Measurements from ENCODE around the gene GALNT6.

GALNT6 gene

DNA sequence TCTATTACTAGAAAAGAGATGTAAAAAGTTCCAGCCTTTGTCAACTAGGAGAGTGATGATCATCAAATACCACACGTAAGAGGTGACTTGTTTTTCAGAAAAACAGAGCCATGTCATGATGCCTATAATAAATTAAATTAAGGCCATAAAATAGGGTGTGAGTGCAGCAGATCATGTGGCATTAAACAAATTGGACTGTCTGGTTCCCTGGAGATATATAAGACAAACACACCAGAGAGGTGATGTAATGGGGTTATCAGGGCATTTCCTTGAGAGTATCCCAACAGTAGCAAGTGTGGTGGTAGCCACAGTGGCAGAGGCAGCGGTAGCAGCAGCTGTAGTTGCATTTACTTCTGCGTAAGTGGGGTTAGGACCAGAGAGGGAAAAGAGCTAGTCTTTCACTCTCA lies 14.6 kb upstream of the GALNT6 start:
- no peak for DNase-seq (ENCODE audit: low spot score)

DNA sequence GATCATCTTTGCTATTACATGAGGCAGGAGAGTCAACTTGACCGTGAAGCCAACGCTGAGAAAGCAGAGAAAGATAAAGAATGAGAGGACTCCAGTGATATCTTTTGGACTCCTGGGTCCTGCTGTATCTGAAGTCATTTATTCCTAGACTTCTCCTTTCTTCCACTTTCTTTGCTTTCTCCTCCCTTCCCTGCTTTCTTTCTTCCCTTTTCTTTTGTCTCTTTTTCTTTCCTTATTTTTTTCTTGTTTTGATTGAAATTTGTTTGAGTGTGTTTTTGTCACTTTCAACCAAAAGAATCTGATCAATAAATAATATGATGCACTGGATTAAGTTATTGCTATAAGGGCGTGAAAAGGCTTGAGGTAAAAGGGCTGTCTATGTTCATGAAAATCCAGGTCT lies 13.4 kb upstream of the GALNT6 start:
- DNase-seq (ENCODE audit: low spot score) = no peak

DNA sequence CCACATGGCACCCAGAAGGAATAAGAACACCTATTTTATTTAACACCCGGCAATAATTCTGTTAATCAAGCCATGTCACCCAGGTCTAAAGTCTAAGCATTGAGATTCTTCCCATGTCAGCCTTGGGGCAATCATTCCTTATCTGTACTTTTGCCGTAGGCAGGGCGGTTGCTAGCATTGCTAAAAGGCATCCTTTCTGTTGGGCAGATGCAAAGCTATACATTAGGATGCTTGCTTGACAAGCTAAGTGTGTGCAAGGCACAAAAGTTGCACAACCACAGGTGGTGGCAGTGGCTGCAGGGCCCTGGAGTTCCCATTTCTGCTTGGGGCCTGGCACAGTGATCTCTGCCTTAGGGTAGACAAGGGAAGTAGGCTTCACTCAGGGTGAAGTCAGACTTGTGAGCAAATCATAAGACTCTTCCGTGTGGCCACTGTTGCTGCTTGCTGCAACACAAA lies 12.5 kb upstream of the GALNT6 start:
- DNase-seq (ENCODE audit: low spot score) = no peak

DNA sequence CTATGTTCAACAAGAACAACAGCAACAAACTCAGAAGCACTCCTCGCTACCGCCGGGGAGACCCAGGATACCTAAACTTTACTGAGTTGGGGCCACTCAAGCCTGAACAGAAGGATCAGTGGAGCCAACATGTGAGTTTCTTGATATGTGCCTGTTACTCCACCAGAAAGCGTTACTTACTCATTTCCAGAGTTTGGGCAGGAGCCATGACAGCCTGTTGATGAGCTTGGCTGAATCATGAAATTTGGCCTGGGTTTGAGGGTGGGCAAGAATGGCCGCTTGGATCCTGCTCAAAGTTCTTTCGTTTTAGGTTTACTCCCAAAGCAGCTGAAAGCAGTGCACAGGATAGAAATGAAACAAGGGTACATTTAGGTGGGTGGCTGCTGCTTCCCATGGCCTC lies 12.0 kb upstream of the GALNT6 start:
- DNase-seq (ENCODE audit: low spot score) = no peak

DNA sequence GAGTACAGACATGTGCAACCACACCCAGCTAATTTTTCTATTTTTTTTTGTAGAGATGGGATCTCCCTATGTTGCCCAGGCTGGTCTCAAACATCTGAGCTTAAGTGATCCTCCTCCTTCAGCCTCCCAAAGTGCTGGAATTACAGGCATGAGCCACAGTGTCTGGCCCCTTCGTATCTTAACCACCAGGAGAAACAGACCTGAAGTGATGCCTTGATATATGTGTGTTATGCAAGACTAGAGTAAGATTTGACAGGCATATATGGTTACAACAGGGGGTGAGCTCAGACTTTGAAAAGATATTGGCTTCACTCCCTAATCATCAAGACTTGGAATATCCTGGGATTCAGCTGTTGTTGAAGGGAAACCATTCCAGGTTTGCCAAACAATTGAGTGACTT lies 10.7 kb upstream of the GALNT6 start:
- no peak for DNase-seq (ENCODE audit: low spot score)

DNA sequence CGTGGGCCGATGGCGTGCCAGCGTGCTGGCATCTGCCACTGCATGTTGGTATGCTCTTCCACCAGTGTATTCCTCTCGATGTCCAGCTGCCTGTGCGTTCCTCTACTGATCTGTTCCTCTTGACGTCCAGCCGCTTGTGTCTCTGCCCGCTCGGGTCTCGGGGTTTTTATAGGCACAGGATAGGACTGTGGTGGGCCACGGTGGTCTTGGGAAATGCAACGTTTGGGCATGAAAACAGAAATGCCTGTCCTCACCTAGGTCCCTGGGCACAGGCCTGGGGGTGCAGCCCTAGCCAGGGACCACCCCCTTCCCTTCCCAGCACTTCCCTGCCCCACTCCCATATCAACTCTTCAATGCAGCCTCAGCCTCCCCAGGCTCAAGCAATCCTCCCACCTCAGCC lies 10.3 kb upstream of the GALNT6 start:
- peak; percentile 47 for DNase-seq (ENCODE audit: low spot score)

DNA sequence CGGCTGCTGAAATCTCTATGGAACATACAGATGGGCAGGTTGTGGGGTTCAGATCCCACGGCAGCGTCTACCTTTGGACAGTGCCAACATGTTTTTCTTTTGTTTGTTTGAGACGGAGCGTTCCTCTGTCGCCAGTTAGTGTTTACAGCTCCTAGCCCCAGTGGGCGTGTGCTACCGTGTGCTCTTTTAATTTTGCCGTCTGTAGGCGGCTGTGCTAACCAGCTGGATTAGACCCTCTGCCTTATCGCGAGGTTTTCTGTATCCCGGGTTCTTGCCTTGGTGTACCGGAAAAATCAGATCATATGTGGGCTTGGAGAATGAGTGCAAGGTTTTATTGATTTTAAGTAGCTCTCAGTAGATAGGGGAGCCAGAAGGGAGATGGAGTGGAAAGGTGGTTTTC lies 9.8 kb upstream of the GALNT6 start:
- no peak for DNase-seq (ENCODE audit: low spot score)

DNA sequence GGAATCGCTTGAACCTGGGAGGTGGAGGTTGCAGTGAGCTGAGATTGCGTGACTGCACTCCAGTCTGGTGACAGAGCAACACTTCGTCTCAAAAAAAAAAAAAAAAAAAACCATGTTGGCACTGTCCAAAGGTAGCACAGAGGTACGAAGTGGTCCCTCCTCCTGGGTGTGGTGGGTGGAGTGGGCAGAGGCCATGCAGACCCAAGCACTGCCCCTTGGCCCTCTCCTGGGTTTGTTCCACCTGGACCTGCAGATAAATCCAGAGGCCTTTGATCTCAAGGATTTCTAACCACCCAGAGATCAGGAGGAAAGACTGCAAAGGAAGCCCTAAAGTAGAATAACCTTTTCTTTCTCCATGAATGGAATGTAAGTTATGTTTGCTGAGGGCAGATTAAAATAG lies 8.7 kb upstream of the GALNT6 start:
- DNase-seq (ENCODE audit: low spot score) = no peak

DNA sequence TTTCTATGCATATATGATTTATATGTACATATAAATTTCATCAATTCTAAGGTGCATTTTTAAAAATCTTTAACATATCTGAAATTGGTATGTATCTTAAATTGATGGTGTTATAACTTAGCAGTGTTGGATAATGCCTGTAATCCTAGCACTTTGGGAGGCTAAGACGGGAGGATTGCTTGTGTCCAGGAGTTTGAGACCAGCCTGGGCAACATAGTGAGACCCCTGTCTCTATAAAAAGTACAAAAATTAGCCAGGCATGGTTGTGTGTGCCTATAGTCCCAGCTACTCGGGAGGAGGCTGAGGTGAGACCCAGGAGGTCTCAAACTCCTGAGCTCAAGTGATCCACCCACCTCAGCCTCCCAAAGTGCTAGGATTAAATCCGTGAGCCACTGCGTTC lies 6.5 kb upstream of the GALNT6 start:
- DNase-seq (ENCODE audit: low spot score) = no peak

DNA sequence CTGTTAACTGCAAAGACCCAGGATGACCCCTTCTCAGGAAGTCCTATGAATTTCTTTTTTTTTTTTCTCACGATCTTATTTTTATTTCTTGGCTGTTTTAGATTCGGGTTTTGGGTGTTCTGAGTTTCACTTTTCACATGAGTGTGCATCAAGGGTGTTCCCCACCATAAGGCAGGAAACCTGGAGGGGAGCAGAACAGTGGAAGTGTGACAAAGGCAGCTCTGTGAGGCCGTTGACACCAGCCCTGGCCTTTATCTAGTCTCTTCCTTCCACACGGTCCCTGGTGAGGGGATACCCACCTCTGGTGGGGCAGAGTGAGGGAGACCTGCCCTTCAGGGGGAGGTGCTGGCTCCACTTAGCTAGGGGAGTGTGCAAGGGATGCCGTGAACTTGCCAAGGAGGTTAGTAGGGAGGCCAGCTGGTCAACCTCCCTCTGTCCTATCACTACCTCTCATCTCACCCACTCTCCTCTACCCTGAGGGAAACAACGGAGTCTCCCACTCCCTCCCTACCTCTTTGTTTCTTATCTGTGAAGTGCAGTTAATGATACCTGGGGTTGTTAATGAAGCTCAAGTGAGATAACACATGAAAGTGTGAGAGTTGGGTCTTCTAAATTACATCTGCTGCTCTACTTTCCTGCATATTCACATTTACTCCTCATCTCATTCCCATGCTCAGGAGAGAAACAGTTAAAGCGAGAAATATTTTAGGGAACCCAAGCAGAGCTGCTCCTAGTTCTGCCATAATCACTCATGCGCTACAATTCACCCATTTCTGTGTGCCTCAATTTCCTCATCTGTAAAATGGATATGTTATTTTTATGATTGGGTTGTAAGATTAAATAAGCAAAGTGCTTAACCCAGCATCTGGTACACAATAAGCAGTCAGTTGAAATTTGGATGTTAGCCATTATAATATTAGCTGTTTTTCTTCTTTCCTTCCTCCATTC lies 4.4 kb upstream of the GALNT6 start:
- no peak for DNase-seq (ENCODE audit: low spot score)

DNA sequence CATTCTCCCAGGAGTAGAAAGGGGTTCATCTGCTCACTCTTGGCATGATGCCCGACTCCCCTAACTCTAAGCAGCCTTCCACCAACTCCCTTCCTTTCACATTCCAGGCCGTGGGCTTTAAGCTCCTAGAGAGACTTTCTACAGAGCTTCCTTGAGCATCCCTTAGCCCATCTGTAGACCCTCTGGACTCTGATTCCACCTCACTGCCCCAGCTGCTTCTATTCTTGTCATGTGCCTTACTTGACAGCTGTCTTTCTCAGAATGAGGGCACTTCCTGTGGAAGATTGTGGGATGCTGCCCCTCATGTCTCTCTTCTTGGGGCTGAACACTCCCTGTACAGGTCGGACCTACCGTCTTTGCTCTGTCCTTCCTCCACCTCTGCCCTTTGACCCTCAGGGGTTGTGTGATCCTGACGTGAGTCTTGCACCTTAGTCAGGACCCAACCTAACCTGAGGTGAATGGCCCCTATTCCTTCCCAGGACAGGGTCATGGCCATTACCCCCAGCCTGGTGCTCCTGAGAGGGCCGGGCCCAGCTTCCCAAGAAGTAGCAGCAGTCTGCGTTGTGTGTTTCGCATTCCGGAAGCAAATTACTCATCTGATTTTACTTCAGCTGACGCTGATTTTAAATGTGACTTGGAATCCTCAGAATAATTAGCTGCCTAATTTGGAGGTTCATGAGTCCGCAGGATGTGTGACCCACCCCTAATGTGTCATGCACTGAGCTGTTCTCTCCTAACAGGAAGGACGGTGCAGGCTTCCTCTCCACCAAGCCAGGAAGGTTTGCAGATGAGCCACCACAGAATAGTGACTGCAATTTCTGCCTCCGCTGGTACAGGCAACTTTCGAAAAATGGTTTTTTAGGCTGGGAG lies 2.7 kb upstream of the GALNT6 start:
- no peak for DNase-seq (ENCODE audit: low spot score)

DNA sequence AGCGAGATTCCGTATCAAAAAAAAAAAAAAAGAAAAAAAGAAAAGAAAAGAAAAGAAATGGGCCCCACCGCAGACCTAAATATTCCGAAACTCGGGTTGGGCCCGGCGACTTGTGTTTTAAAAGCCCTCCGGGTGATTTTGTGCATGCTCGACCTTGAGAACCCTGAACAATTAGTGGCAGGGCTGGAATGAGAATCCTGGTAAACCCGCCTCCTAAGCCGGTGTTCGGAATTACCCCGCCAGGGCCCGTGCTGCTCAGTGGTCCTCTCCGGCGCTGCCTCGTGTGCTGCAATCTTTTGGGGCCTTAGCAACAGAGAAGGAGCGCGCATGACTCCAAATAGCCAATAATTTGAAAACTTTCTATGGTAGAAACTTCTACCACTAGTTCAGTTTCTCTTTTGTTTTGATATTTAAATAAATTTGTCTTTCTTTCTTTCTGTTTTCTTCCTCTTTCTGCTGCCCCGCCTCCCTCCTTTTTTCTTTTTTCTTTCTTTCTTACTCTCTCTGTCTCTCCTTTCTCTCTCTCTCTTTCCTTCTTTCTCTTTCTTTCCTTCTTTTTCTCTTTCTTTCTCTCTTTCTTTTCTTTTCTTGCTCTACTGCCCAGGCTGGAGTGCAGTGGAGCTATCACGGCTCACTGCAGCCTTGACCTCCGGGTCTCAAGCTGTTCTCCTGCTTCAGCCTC lies 1.5 kb upstream of the GALNT6 start:
- peak; percentile 74 for DNase-seq (ENCODE audit: low spot score)

DNA sequence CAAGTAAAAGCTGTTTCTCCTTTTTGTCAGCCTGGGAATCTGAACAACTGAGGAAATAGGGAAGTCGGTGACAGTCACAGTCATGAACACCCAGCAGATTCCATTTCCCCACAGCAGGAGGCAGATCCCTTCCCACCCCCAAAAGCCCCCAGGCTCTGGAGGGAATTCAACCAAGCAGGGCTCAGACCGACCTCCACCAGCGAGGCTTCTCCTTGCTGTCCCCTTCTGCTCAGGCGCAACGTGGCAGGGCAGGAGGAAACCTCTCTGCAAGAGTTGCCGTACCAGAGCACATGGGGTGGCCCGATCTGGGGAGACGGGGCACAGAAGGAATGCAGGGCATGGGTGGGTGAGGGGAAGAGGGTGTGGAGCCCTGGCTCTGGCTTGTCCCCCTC lies 319 bp downstream of the GALNT6 start:
- DNase-seq (ENCODE audit: low spot score) = peak; percentile 80

DNA sequence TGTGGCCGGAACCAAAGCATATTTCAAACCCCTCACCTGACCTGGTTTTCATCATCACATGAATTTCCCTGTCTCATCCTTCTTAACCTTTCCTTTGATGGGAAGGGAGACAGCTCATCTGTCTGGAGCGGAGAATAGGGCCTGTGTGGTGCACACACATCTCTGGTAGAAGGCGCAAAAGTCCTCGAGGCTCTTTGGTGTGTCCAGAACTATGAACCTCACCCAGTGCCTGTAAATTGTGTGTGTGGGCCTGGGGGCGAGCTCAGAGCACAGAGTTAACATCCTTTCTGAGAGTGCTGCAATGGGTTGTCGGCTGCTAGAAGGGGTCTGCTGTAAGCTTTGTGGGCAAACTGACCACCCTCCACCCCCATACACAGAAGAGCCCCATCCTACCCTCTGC lies 749 bp downstream of the GALNT6 start:
- no peak for DNase-seq (ENCODE audit: low spot score)

DNA sequence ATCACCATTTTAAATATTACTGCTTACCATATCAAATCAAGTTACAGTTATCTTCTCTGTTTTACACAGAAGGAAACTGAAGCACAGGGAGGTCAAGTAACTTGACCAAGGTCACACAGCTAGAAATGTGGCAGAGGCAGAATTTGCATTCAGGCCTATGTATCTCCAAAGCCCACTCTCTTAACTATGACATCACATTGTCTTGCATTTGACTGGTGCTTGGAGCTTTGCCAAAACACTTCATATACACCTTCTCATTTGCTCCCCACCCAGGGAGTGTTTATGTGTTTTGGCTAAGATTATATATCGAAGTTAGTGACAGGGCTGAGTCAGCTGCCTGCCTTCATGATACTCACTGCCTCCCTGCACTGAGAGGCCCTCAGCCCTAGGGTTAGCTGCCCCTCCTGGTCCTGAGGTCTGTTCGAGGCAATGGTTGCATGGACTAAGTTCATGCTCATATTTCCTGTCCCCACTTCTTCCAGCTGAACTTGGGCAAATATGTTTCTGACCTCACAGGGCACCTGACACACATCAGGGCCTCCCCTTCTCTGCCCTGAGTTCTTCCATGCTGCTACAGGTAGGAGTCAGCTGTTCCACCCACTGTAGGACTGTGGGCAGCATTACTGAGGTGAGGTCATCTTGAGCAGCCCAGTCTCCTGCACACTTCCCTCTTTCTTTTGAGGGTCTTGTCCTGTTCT lies 1.8 kb downstream of the GALNT6 start:
- no peak for DNase-seq (ENCODE audit: low spot score)

DNA sequence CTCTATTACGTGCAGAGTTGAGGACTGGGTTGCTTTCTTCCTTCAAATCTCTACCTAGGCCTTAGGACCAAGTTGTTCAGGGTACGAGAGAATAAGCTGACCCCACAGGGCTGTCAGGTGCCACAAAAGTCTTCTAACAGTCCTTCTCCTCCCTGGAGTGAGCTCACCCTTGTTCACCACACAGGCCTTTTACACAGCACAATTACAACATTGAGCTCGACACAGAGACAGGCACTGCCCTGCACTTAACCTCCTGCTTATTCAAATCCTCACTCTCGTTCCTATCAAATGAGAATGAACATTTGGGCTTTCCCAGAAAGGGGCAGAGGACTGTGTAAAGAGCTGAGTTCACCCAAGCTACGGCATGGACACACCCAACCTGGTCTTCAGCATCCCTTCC lies 2.4 kb downstream of the GALNT6 start:
- no peak for DNase-seq (ENCODE audit: low spot score)

DNA sequence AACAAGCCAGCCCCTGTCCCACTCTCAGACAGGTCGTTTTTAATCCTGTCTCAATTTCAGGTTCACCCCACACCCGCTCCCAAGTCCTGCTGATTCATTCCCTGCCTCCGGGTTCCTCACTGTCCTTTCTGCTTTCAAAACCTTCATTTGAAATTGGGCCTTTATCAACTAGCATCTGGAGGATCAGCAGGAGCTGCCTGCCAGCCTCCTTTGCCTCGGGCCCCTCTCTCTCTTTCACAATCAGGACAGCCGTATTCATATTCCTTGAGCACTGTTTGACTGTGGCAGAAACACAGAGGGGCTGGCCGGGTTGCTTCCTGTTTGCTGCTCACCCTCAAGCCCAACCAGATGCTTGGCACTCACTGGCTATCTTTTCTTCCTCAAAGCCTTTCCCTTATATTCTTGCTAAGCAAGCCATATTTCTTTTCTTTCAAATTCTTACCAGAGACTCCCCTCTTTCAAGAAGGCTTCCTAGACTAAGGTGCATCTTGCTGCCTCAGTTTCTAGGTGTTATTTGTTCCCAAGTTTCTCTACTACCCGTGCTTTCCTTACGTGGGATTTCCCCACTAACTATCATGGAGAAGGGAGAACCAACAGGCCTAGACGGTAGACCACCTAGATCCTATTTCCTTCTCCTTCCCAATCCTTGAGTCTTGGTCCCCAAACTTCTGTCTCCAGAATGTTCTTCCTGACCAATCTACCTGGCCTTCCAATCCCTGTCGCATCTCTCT lies 3.0 kb downstream of the GALNT6 start:
- DNase-seq (ENCODE audit: low spot score) = no peak

DNA sequence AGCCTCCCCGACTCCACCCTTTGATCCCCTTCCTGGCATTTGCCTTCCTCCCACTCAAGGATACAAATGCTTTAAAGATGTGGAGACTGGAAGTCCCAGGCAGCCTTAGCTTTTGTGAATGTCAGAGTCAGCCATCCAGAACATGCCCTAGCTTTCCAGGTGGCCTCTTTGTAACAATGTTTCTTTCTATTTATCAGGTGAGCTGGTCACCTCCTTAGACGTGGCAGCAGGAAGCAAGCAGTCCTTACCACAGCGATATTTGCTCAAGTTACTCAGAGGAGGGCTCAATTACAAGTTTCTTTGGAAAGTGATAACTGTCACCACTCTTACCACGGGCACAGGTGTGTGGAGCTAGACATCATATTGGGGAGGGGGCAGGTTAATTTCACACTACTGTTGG lies 4.9 kb downstream of the GALNT6 start:
- no peak for DNase-seq (ENCODE audit: low spot score)

DNA sequence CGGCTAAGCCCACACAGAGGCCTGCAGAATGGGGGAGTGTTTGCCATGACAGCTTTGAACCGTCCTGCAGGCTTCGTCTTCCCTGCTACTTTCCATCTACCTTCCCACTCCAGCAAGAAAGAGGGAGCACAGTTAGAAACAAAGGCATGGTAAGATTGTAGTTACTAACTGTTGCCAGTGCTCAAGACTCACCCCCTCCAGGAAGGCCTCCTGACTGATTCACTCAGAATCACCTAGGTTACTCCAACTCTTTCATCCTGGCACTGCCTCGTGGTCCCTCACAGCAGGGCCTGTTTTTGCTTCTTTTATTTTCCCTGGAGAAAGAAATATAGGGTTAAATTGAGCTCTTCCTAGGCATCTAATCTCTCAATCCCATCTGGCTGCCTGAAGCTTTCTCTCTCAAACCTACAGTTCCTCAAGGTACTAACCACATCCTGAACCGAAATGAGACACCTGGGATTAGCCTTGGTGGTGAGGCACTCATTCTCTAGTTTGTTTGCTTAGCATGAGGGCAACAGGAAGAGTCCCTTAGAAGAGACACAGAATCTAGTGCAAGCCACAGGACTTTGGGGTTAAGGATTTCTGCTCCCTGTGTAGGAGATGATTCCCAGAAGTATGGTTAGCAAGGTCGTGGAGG lies 7.8 kb downstream of the GALNT6 start:
- DNase-seq (ENCODE audit: low spot score) = no peak

DNA sequence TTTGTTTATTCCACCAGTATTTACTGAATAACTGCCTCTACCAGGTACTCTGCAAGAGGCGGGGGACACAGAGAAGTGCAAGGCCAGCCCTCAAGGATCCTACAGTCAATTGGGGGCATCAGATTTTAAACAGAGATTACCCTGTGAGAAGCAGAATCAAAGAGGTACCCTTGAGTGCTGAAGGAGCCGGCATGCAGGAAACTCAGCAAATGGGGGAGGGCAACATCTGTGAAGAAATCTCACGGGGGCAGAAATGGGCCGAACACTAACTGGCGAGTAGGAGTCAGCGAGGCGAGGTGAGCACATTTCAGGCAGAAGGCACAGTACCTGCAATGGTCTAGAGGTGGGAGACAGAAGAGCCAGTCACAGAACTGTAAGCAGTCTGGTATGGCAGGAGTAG lies 9.0 kb downstream of the GALNT6 start:
- DNase-seq (ENCODE audit: low spot score) = no peak
